Measurements from ENCODE around the gene FXYD5.

Gene FXYD5

DNA sequence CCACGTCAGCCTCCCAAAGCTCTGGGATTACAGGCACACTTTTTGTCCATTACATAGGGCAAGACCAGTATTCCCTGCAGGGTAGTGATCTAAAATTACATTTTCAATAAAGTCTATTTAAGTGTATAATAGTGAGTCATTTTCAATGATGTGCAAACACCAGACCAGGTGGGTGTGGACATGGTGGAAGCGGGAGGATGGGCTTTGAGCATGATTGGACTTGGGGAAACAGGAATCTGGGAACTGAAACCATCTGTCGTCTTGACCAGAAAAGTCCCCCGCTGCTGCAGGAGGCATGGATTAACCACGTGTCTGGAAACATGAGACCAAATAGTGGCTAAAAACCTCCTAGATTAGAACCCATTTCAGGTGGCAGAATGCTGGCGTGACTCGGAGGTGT, 34.0 kb upstream of the FXYD5 start:
- Histone ChIP-seq H3K4me3 (ENCODE audit: low read length in 2 of 2) (no peak overlapping the region), H3K27me3 (ENCODE audit: control insufficient read depth in 1 of 2, insufficient read depth in 2 of 2, low read length in 2 of 2) (no peaks in the 10 kb centered on the region), H3K9me3 (ENCODE audit: control insufficient read depth in 2 of 2, low read length in 2 of 2) (no peaks in the 10 kb centered on the region), H3K27ac (ENCODE audit: low read length) (no peak overlapping the region), H3K9ac (ENCODE audit: low read length in 2 of 2) (no peak overlapping the region), H3K36me3 (ENCODE audit: control insufficient read depth in 2 of 2, insufficient read depth in 2 of 2, low read length in 2 of 2) (no peaks in the 10 kb centered on the region), H3K4me1 (ENCODE audit: control insufficient read depth, insufficient read depth, low read length) (peaks cover 21% of the 10 kb centered on the region)

DNA sequence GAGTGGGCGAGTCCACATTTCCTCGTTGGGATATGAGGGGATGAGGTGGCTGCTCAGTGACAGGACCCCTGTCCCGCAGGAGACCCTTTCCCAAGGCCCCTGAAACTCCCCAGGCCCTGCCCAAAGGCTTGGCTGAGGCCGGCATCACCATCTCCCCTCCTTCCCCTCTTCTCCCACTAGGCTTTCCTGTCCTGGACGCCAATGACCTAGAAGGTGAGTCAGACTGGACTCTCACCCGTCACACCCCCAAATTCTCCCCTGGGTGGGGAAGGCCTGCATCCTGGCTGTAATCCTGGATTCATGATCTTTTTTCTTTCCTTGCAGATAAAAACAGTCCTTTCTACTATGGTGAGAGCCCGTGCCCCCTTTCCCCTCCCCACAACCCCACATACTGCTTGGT, 33.6 kb upstream of the FXYD5 start:
- Histone ChIP-seq H3K4me1 (ENCODE audit: control insufficient read depth, insufficient read depth, low read length) (peaks cover 25% of the 10 kb centered on the region), H3K27ac (ENCODE audit: low read length) (no peak overlapping the region), H3K9me3 (ENCODE audit: control insufficient read depth in 2 of 2, low read length in 2 of 2) (no peaks in the 10 kb centered on the region), H3K36me3 (ENCODE audit: control insufficient read depth in 2 of 2, insufficient read depth in 2 of 2, low read length in 2 of 2) (no peaks in the 10 kb centered on the region), H3K4me3 (ENCODE audit: low read length in 2 of 2) (no peak overlapping the region), H3K9ac (ENCODE audit: low read length in 2 of 2) (no peak overlapping the region), H3K27me3 (ENCODE audit: control insufficient read depth in 1 of 2, insufficient read depth in 2 of 2, low read length in 2 of 2) (no peaks in the 10 kb centered on the region)

DNA sequence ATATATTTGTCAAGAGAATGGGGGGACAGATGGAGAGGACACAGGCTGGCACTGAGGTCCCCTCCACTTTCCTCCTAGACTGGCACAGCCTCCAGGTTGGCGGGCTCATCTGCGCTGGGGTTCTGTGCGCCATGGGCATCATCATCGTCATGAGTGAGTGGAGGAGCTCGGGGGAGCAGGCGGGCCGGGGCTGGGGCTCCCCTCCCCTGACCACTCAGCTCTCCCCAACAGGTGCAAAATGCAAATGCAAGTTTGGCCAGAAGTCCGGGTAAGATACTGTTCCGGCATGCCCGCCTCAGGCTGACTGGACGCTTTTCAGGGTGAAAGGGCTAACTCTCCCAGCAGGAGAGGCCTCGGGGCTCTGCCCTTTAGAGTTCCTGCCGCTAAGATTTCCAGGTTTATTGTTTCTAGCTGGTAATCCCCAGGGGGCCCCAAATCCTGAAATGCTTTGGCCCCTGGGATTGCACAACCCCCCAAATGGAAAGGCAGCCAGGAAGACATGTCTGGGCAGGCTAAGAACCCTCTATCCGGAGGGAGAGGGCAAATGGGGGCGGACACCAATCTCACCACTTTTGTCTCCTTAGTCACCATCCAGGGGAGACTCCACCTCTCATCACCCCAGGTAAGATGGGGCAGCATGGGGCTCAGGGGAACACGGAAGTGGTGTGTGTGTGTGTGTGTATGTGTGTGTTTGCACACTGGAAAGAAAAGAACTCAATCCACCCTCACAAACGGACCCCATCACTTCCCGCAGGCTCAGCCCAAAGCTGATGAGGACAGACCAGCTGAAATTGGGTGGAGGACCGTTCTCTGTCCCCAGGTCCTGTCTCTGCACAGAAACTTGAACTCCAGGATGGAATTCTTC, 31.6 kb upstream of the FXYD5 start:
- no peaks in the 10 kb centered on the region for H3K9me3 ChIP-seq (ENCODE audit: control insufficient read depth in 2 of 2, low read length in 2 of 2)
- H3K9ac ChIP-seq (ENCODE audit: low read length in 2 of 2): no peak overlapping the region
- H3K4me1 ChIP-seq (ENCODE audit: control insufficient read depth, insufficient read depth, low read length): peaks cover 29% of the 10 kb centered on the region
- no peaks in the 10 kb centered on the region for H3K27me3 ChIP-seq (ENCODE audit: control insufficient read depth in 1 of 2, insufficient read depth in 2 of 2, low read length in 2 of 2)
- H3K36me3 ChIP-seq (ENCODE audit: control insufficient read depth in 2 of 2, insufficient read depth in 2 of 2, low read length in 2 of 2): no peaks in the 10 kb centered on the region
- H3K4me3 ChIP-seq (ENCODE audit: low read length in 2 of 2): no peak overlapping the region
- H3K27ac ChIP-seq (ENCODE audit: low read length): no peak overlapping the region

DNA sequence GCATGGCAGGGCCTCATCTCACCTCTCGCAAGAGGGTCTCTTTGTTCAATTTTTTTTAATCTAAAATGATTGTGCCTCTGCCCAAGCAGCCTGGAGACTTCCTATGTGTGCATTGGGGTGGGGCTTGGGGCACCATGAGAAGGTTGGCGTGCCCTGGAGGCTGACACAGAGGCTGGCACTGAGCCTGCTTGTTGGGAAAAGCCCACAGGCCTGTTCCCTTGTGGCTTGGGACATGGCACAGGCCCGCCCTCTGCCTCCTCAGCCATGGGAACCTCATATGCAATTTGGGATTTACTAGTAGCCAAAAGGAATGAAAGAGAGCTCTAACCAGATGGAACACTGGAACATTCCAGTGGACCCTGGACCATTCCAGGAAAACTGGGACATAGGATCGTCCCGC, 31.0 kb upstream of the FXYD5 start:
- Histone ChIP-seq H3K9me3 (ENCODE audit: control insufficient read depth in 2 of 2, low read length in 2 of 2) (no peaks in the 10 kb centered on the region), H3K4me1 (ENCODE audit: control insufficient read depth, insufficient read depth, low read length) (peaks cover 29% of the 10 kb centered on the region), H3K27ac (ENCODE audit: low read length) (peak overlapping the region; percentile 37), H3K9ac (ENCODE audit: low read length in 2 of 2) (no peak overlapping the region), H3K4me3 (ENCODE audit: low read length in 2 of 2) (peak overlapping the region; percentile 73 to 95), H3K36me3 (ENCODE audit: control insufficient read depth in 2 of 2, insufficient read depth in 2 of 2, low read length in 2 of 2) (no peaks in the 10 kb centered on the region), H3K27me3 (ENCODE audit: control insufficient read depth in 1 of 2, insufficient read depth in 2 of 2, low read length in 2 of 2) (no peaks in the 10 kb centered on the region)

DNA sequence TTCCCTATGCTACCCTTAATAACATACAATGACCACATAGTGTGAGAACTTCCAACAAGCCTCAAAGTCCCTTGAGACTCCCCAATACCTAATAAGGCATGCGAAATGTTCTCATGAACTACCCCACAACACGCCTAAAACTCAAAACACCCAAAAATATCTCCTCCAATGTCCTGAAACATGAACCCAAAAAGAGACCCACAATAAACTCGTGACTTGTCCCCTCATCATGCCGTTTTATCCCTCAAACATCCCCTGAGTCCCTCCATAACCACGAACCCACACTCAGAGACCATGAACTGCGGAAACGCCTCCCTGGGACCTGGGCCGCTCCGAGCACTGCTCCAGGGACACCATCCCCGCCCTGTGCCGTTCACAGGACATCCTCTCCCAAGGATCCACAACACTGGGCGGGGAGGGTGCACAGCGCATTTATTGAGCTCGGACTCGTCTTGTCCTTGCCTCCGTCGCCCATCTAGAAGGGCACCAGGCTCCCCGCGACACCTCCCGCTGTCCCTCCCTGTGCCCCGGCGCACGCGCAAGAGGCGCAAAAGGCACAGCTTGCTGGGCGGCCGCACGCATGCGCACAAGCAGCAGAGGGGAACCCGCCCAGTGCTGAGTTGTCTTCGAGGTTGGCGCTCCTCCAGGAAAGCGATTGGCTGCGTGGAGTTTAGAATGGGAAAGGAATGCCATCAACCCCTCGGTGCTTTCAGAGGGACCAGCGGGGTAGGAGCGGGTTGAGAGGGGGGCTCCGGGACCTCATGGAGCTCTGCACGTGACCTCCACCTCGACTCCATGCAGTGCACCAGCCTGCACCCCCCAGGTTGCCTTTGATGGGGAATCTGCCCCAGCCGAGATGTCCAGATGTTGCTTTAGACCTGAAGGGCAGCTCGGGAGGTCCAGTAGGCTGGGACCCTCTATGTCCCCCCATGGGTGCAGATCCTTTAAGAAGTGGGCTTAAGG, 30.2 kb upstream of the FXYD5 start:
- peaks cover 29% of the 10 kb centered on the region for H3K4me1 ChIP-seq (ENCODE audit: control insufficient read depth, insufficient read depth, low read length)
- H3K9me3 ChIP-seq (ENCODE audit: control insufficient read depth in 2 of 2, low read length in 2 of 2): no peaks in the 10 kb centered on the region
- no peaks in the 10 kb centered on the region for H3K36me3 ChIP-seq (ENCODE audit: control insufficient read depth in 2 of 2, insufficient read depth in 2 of 2, low read length in 2 of 2)
- no peaks in the 10 kb centered on the region for H3K27me3 ChIP-seq (ENCODE audit: control insufficient read depth in 1 of 2, insufficient read depth in 2 of 2, low read length in 2 of 2)
- peak overlapping the region; percentile 37 for H3K27ac ChIP-seq (ENCODE audit: low read length)
- peak overlapping the region; percentile 73 to 95 for H3K4me3 ChIP-seq (ENCODE audit: low read length in 2 of 2)
- peak overlapping the region; percentile 68 to 82 for H3K9ac ChIP-seq (ENCODE audit: low read length in 2 of 2)

DNA sequence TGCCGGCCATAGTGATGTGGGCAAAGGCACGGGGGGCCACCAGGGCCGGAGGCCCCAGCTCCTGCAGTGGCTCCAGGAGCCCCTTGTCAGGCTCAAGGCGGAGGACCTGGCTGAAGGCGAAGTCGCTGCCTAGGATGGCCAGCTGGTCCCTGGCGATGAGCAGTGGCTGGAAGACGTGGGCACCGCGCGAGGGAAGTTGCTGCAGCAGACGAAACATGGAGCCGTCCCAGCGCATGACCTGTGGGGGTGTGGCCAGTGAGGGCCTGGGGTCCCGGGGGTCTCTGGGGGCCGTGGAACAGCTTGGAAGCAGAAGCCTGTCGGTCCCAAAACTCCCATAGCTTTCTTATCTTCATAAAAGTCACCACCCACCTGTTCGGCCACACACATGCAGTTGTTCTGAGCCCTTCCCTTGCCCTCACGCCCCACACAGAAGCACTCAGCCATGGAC, 29.2 kb upstream of the FXYD5 start:
- Histone ChIP-seq H3K27ac (ENCODE audit: low read length) (no peak overlapping the region), H3K9me3 (ENCODE audit: control insufficient read depth in 2 of 2, low read length in 2 of 2) (no peaks in the 10 kb centered on the region), H3K27me3 (ENCODE audit: control insufficient read depth in 1 of 2, insufficient read depth in 2 of 2, low read length in 2 of 2) (no peaks in the 10 kb centered on the region), H3K36me3 (ENCODE audit: control insufficient read depth in 2 of 2, insufficient read depth in 2 of 2, low read length in 2 of 2) (no peaks in the 10 kb centered on the region), H3K9ac (ENCODE audit: low read length in 2 of 2) (no peak overlapping the region), H3K4me1 (ENCODE audit: control insufficient read depth, insufficient read depth, low read length) (peaks cover 29% of the 10 kb centered on the region), H3K4me3 (ENCODE audit: low read length in 2 of 2) (peak overlapping the region in 1 of 2 donors; percentile 95)

DNA sequence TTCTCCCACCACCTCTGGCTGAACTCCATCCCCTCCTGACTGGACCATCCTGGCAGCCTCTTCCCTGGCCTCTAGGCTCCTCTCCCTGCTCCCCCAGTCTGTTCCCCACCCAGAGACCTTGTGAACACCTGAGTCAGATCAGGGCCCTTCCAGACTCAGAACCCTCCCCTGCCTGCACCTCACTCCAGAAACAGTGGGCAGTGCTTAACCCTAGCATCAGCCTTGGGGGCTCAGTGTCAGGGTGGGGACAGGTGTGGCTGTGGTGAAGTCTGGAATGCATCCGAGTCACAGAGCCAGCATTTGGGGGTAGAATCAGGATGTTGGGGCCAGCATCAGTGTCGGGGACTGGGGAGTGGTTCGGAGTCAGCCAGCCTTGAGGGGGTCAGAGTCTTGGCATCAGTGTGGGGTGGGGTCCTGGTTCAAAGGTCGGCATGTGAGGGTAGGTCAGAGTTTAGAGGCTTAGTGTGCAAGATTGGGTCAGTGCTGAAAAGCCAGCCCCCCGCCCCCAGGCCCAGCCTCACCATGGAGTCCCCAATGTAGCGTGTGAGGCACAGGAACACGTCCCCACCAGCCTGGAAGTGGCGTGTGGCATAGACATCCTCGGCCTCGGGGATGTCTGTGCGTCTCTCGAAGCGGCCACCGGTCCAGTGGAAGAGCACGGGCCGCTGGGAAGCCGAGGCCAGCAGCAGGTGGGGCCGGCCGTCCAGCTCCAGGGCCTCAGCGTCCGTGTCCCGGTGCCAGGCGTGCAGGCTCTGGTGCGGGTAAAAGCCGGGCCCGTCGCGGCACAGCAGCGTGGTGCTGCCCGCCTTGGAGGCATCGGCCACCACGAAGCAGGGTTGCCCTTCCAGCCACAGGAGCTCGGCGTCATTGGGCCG, 28.5 kb upstream of the FXYD5 start:
- Histone ChIP-seq H3K27me3 (ENCODE audit: control insufficient read depth in 1 of 2, insufficient read depth in 2 of 2, low read length in 2 of 2) (no peaks in the 10 kb centered on the region), H3K27ac (ENCODE audit: low read length) (no peak overlapping the region), H3K9ac (ENCODE audit: low read length in 2 of 2) (no peak overlapping the region), H3K36me3 (ENCODE audit: control insufficient read depth in 2 of 2, insufficient read depth in 2 of 2, low read length in 2 of 2) (no peaks in the 10 kb centered on the region), H3K4me1 (ENCODE audit: control insufficient read depth, insufficient read depth, low read length) (peaks cover 27% of the 10 kb centered on the region), H3K4me3 (ENCODE audit: low read length in 2 of 2) (no peak overlapping the region), H3K9me3 (ENCODE audit: control insufficient read depth in 2 of 2, low read length in 2 of 2) (no peaks in the 10 kb centered on the region)

DNA sequence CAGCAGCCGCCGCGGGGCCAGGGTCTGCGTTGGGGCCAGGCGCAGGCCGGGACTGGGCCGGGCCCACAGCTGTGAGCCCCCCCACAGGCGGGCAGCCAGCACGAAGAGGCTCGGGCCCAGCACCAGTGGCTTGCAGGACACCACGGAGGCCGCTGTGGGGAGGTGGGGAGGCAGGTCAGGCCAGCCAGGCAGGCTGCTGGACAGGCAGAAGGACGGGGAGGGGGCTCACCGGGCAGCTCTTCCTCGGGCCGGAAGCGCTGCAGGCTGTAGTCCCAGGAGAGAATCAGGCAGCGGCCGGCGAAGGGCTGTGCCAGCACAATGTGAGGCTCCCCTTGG, 27.9 kb upstream of the FXYD5 start:
- Histone ChIP-seq H3K4me1 (ENCODE audit: control insufficient read depth, insufficient read depth, low read length) (peaks cover 27% of the 10 kb centered on the region), H3K4me3 (ENCODE audit: low read length in 2 of 2) (no peak overlapping the region), H3K9me3 (ENCODE audit: control insufficient read depth in 2 of 2, low read length in 2 of 2) (no peaks in the 10 kb centered on the region), H3K27ac (ENCODE audit: low read length) (no peak overlapping the region), H3K9ac (ENCODE audit: low read length in 2 of 2) (no peak overlapping the region), H3K27me3 (ENCODE audit: control insufficient read depth in 1 of 2, insufficient read depth in 2 of 2, low read length in 2 of 2) (no peaks in the 10 kb centered on the region), H3K36me3 (ENCODE audit: control insufficient read depth in 2 of 2, insufficient read depth in 2 of 2, low read length in 2 of 2) (no peaks in the 10 kb centered on the region)

DNA sequence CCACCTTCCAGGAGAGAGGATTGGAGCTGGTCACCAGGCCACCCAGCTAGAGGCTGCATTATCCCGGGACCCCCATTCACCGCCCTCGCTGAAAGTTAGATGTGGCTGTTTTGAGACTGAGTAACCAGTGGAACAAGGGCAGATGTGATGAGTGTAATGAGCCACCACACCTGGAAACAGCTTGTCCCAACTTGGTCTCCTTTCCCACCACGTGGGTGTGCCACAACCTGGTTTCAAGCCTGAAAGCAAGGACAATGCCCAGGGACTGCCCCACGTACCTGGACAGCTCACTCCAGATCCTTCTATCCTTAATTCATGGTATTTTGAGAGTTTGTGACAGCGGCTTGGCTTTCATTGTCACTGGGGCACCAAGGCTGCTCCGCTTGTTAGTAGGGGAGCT, 26.7 kb upstream of the FXYD5 start:
- peaks cover 24% of the 10 kb centered on the region for H3K4me1 ChIP-seq (ENCODE audit: control insufficient read depth, insufficient read depth, low read length)
- H3K27ac ChIP-seq (ENCODE audit: low read length): no peak overlapping the region

DNA sequence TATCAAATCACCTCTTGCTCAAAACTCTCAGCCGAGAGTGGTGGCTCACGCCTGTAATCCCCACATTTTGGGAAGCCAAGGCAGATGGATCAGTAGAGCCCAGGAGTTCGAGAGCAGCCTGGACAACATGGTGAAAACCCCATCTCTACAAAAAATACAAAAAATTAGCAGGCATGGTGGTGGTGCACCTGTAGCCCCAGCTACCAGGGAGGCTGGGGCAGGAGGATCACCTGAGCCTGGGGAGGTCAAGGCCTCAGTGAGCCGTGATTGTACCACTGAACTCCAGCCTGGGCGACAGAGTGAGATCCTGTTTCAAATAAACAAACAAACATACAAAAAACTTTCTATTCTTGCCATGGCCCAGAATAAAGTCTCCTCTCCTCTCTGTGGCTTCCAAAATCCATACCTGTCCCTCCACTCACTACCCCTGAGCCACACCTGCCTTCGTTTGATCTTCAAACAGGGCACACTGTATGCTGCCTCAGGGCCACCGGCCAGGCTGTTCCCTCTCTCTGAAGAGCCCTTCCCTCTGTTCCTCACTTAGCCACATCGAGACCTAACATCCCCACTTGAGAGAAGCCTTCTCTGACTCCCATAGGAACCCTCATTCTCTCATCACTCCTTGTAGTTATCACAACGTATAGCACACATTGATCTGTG, 26.0 kb upstream of the FXYD5 start:
- Histone ChIP-seq H3K4me1 (ENCODE audit: control insufficient read depth, insufficient read depth, low read length) (peaks cover 24% of the 10 kb centered on the region), H3K9ac (ENCODE audit: low read length in 2 of 2) (no peak overlapping the region), H3K27ac (ENCODE audit: low read length) (no peak overlapping the region), H3K4me3 (ENCODE audit: low read length in 2 of 2) (no peak overlapping the region), H3K36me3 (ENCODE audit: control insufficient read depth in 2 of 2, insufficient read depth in 2 of 2, low read length in 2 of 2) (no peaks in the 10 kb centered on the region), H3K9me3 (ENCODE audit: control insufficient read depth in 2 of 2, low read length in 2 of 2) (no peaks in the 10 kb centered on the region), H3K27me3 (ENCODE audit: control insufficient read depth in 1 of 2, insufficient read depth in 2 of 2, low read length in 2 of 2) (no peaks in the 10 kb centered on the region)

More for the DNA sequence above, 26.7 kb upstream of the FXYD5 start:
- H3K9me3 ChIP-seq (ENCODE audit: control insufficient read depth in 2 of 2, low read length in 2 of 2): no peaks in the 10 kb centered on the region
- no peaks in the 10 kb centered on the region for H3K36me3 ChIP-seq (ENCODE audit: control insufficient read depth in 2 of 2, insufficient read depth in 2 of 2, low read length in 2 of 2)
- H3K27me3 ChIP-seq (ENCODE audit: control insufficient read depth in 1 of 2, insufficient read depth in 2 of 2, low read length in 2 of 2): no peaks in the 10 kb centered on the region
- H3K4me3 ChIP-seq (ENCODE audit: low read length in 2 of 2): no peak overlapping the region
- H3K9ac ChIP-seq (ENCODE audit: low read length in 2 of 2): no peak overlapping the region

Data from stomach smooth muscle (tissue), 2 donors.